Upper lobe of left lung (tissue), 6 donors: ENCODE measurements around the gene AK9. TPM values are rescaled to one million over a fixed set of nuclear protein-coding genes. Genes with fewer than 3 reads are reported as not detected.
"Not testable (repeated sequence)": the region's sequence is repeated elsewhere in the genome, so short reads cannot be mapped to it uniquely, and the experiment has no call there.

Source experiments
- ATAC-seq, 2 donors: fragments of 200-7000 bp; cut with Tn5 transposase; one replicate each; pipeline ENCODE4 v1.9.1; 2022; ENCODE audit warnings: mild to moderate bottlenecking in 2 of 2, moderate library complexity in 2 of 2; ENCODE audit not compliant: low FRiP score in 2 of 2
- DNase-seq, 2 donors: peaks; one replicate each; pipeline ENCODE4 v3.0.0-alpha.2; 2019 to 2020
- H3K27ac ChIP-seq, 4 donors: fragments of 200-600 bp; sonication (generic); one replicate each; pipeline ENCODE4 v1.5.1; 2016 to 2019
- H3K27me3 ChIP-seq, 4 donors: fragments of 200-600 bp; sonication (generic); one replicate each; pipeline ENCODE4 v1.5.1; 2017 to 2019
- H3K36me3 ChIP-seq, 4 donors: fragments of 200-600 bp; sonication (generic); one replicate each; pipeline ENCODE4 v1.5.1; 2016 to 2019
- H3K4me1 ChIP-seq, 4 donors: fragments of 200-600 bp; sonication (generic); one replicate each; pipeline ENCODE4 v1.5.1; 2018 to 2019
- H3K4me3 ChIP-seq, 4 donors: fragments of 200-600 bp; sonication (generic); one replicate each; pipeline ENCODE4 v1.5.1; 2017 to 2019; ENCODE audit warnings: mild to moderate bottlenecking in 2 of 4, moderate library complexity in 1 of 4
- H3K9me3 ChIP-seq, 4 donors: fragments of 200-600 bp; sonication (generic); one replicate each; pipeline ENCODE4 v1.5.1; 2018 to 2019
- EP300 ChIP-seq, 4 donors: sonication (generic); formaldehyde crosslinking; IDR thresholded peaks; one replicate each; pipeline ENCODE4 v1.5.1; 2017; ENCODE audit warnings: antibody characterized with exemption in 4 of 4, control low read depth in 2 of 4
- POLR2A ChIP-seq, 4 donors: fragments of 450-650 bp; IDR thresholded peaks; one replicate each; pipeline ENCODE4 v1.5.1; 2016 to 2017; ENCODE audit warnings: antibody characterized with exemption in 4 of 4, mild to moderate bottlenecking in 2 of 4
- POLR2AphosphoS5 ChIP-seq, 2 donors: sonication (generic); formaldehyde crosslinking; IDR thresholded peaks; one replicate each; pipeline ENCODE4 v1.5.1; 2017; ENCODE audit warnings: antibody characterized with exemption in 2 of 2
- WGBS, 2 donors: methylation state at CpG; one replicate each; pipeline ENCODE4 v1.1.5; 2017 to 2018; 5-methylcytosine and 5-hydroxymethylcytosine counted together
- total RNA-seq, 6 donors: library from RNA; depleted of rRNA in 4 of 6; stranded (reverse); fragments of >200 nt in 4 of 6; gene quantifications; one replicate each; pipeline versions ENCODE4 v1.1.0 to v1.2.1, GENCODE V29; 2016 to 2021
- TF ChIP-seq, protein P1 (sequence below), 6 experiments: fragments of 450-650 bp in 4 of 6; fragments of 200-600 bp in 2 of 6; sonication (generic) in 2 of 6; IDR thresholded peaks; one replicate each; pipeline ENCODE4 v1.5.1; 2016 to 2019; ENCODE audit warnings: antibody characterized with exemption in 6 of 6
- donor health status: DM: no; HTN: no; CAD: no; lungs with moderate emphysema.
- donor health status: DM: no; HTN: yes; CAD: no; lungs with severe emphysema.

The AK9 gene
- total RNA-seq, 6 donors from 2014 or later, result 5.9 to 48.2 (median 13.0) TPM

DNA sequence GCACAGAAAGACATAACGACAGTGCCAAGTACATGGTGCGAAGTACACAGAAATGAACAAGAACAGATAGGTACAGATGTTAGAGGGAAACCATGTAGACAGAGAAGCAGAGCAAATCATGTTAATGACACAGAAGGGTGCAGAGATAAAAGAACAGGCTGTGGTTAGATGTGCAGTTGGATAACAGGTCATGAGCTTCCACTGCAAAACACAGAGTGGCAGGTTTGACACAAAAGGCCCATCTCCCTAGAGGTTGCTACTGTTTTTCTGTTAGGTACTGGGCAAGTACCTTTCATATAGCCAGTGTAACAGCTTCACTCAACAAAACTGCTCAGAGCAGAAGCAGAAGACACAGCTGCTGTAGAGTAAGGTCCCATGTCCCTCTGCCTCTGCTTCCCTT is 84.6 kb downstream of the AK9 start:
- no peak for ATAC-seq
- TF ChIP-seq POLR2A (IDR thresholded peaks at IDR 0.05) (no peak), EP300 (IDR thresholded peaks at IDR 0.05) (no peak), POLR2AphosphoS5 (IDR thresholded peaks at IDR 0.05) (no peak)
- TF ChIP-seq, protein P1, sequence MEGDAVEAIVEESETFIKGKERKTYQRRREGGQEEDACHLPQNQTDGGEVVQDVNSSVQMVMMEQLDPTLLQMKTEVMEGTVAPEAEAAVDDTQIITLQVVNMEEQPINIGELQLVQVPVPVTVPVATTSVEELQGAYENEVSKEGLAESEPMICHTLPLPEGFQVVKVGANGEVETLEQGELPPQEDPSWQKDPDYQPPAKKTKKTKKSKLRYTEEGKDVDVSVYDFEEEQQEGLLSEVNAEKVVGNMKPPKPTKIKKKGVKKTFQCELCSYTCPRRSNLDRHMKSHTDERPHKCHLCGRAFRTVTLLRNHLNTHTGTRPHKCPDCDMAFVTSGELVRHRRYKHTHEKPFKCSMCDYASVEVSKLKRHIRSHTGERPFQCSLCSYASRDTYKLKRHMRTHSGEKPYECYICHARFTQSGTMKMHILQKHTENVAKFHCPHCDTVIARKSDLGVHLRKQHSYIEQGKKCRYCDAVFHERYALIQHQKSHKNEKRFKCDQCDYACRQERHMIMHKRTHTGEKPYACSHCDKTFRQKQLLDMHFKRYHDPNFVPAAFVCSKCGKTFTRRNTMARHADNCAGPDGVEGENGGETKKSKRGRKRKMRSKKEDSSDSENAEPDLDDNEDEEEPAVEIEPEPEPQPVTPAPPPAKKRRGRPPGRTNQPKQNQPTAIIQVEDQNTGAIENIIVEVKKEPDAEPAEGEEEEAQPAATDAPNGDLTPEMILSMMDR (IDR thresholded peaks at IDR 0.05), result no peak
- H3K4me3 ChIP-seq, result no peak overlapping the region
- no peak for DNase-seq
- no peaks in the 10 kb centered on the region for H3K4me1 ChIP-seq
- WGBS, 2 donors, result 88 to 90% methylated on average over 2 of the region's 2 CpGs
- H3K36me3 ChIP-seq, result peaks cover 0 to 6% (median under 1%) of the 10 kb centered on the region in 4 donors
- no peaks in the 10 kb centered on the region for H3K9me3 ChIP-seq
- H3K27ac ChIP-seq, result no peak overlapping the region
- H3K27me3 ChIP-seq, result no peaks in the 10 kb centered on the region

DNA sequence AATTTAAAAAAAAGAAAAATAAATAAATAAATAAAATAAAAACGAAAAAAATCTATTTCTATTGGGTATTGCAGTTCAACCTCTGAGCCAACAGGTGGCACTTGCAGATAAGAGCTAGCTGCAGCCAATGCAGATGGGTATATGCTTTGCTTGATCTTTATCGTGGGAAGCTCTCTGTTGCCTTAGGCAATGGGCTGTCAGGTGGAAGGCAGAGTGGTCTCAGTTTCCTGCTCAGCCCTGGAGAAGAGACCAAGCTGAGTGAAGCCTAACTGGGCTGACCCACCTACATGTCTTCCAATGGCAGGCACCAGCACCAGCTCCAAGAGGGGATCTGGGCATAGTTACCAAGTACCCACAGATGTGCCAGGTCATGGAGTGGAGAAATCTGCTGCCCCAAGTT is 95.0 kb downstream of the AK9 start:
- peaks cover 0 to 8% (median 0%) of the 10 kb centered on the region in 4 donors for H3K9me3 ChIP-seq
- TF ChIP-seq, protein P1 (IDR thresholded peaks at IDR 0.05), result peak in 2 of 6 experiments; percentile 16 to 30
- TF ChIP-seq EP300 (IDR thresholded peaks at IDR 0.05) (no peak), POLR2A (IDR thresholded peaks at IDR 0.05) (no peak), POLR2AphosphoS5 (IDR thresholded peaks at IDR 0.05) (no peak)
- ATAC-seq (no peak), DNase-seq (peak in 1 of 2 donors; percentile 22)
- WGBS, 2 donors, result 7 to 14% methylated on average over 2 of the region's 2 CpGs
- no peaks in the 10 kb centered on the region for H3K27me3 ChIP-seq
- no peaks in the 10 kb centered on the region for H3K36me3 ChIP-seq
- no peak overlapping the region for H3K27ac ChIP-seq
- H3K4me3 ChIP-seq, result no peak overlapping the region
- H3K4me1 ChIP-seq, result no peaks in the 10 kb centered on the region

DNA sequence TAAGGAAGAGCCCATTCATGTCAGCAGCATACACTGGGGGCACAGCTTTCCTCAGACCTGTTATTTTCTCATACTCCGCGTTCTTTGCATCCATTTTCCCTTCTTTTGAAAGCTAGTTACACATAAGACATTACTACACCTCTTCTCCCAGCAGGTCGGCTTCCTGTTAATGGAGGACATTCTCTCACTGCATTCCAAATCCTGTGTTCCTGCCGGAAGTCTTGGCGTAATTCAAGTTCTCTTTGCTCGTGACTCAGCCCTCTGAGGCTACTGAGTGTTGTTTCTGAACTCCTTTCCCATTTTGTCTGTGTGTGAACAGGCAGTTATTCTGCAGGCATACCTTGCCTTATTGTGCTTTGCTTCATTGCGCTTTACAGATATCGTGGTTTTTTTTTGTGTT is 110.5 kb downstream of the AK9 start:
- no peaks in the 10 kb centered on the region for H3K4me1 ChIP-seq
- TF ChIP-seq EP300 (IDR thresholded peaks at IDR 0.05) (no peak), POLR2A (IDR thresholded peaks at IDR 0.05) (no peak), POLR2AphosphoS5 (IDR thresholded peaks at IDR 0.05) (no peak)
- TF ChIP-seq, protein P1 (IDR thresholded peaks at IDR 0.05), result no peak
- no peaks in the 10 kb centered on the region for H3K27me3 ChIP-seq
- 88 to 90% methylated on average over 8 of the region's 8 CpGs for WGBS, 2 donors
- DNase-seq, result no peak
- no peak overlapping the region for H3K4me3 ChIP-seq
- no peaks in the 10 kb centered on the region for H3K9me3 ChIP-seq
- H3K27ac ChIP-seq, result no peak overlapping the region
- ATAC-seq, result no peak
- H3K36me3 ChIP-seq, result peaks cover 0 to 4% (median 0%) of the 10 kb centered on the region in 4 donors

DNA sequence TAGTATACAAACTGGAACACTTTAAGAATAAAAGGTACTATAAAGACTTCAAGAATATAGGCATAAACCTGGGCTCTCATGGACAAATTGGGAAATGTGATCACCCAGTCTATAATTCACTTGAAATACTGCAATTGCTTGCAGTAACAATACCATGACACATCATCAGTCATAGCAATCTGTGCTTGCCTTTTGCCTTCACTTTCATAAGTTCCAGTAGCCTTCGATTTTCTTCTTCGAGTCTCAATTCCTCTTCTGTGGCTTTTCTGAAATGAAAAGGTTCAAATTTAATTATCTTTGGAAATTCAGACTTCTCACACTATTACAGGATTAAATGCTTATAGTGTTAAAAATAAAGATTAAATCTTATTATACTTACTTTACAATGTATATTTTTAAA is 111.6 kb downstream of the AK9 start:
- TF ChIP-seq POLR2AphosphoS5 (IDR thresholded peaks at IDR 0.05) (no peak), EP300 (IDR thresholded peaks at IDR 0.05) (no peak), POLR2A (IDR thresholded peaks at IDR 0.05) (no peak)
- TF ChIP-seq, protein P1 (IDR thresholded peaks at IDR 0.05), result no peak
- no peaks in the 10 kb centered on the region for H3K27me3 ChIP-seq
- WGBS, 2 donors, result 89 to 94% methylated on average over 2 of the region's 2 CpGs
- H3K4me1 ChIP-seq, result no peaks in the 10 kb centered on the region
- H3K9me3 ChIP-seq, result no peaks in the 10 kb centered on the region
- DNase-seq, result no peak
- no peak for ATAC-seq
- peaks cover 0 to 4% (median 0%) of the 10 kb centered on the region in 4 donors for H3K36me3 ChIP-seq
- H3K27ac ChIP-seq, result no peak overlapping the region
- no peak overlapping the region for H3K4me3 ChIP-seq

DNA sequence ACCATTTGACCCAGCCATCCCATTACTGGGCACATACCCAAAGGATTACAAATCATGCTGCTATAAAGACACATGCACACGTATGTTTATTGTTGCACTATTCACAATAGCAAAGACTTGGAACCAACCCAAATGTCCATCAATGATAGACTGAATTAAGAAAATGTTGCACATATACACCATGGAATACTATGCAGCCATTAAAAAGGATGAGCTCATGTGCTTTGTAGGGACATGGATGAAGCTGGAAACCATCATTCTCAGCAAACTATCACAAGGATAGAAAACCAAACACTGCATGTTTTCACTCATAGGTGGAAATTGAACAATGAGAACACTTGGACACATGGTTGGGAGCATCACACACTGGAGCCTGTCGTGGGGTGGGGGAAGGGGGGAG is 121.1 kb downstream of the AK9 start:
- H3K36me3 ChIP-seq, ATAC-seq, H3K9me3 ChIP-seq, H3K27me3 ChIP-seq, H3K4me1 ChIP-seq, DNase-seq, H3K27ac ChIP-seq, H3K4me3 ChIP-seq: not testable (repeated sequence)
- 94 to 97% methylated on average over 2 of the region's 2 CpGs for WGBS, 2 donors
